Parathyroid adenoma (tissue), 2 donors: ENCODE measurements around the gene FTSJ1.
"Not testable (repeated sequence)": the region's sequence is repeated elsewhere in the genome, so short reads cannot be mapped to it uniquely, and the experiment has no call there.

Experiments used
- H2AFZ ChIP-seq: fragments of 300-600 bp; sonication (generic); one replicate; pipeline ENCODE4 v1.7.0; 2017; ENCODE audit warnings: antibody characterized with exemption, mild to moderate bottlenecking
- H3K27ac ChIP-seq: fragments of 300-600 bp; sonication (generic); one replicate; pipeline ENCODE4 v1.7.0; 2017
- H3K27me3 ChIP-seq: fragments of 300-600 bp; sonication (generic); one replicate; pipeline ENCODE4 v1.7.0; 2017; ENCODE audit warnings: low read length; ENCODE audit not compliant: control insufficient read depth, insufficient read depth
- H3K36me3 ChIP-seq: fragments of 300-600 bp; sonication (generic); one replicate; pipeline ENCODE4 v1.7.0; 2017; ENCODE audit warnings: low read length; ENCODE audit not compliant: control insufficient read depth, insufficient read depth
- H3K4me1 ChIP-seq: fragments of 300-600 bp; sonication (generic); one replicate; pipeline ENCODE4 v1.7.0; 2017; ENCODE audit warnings: control low read depth
- H3K4me2 ChIP-seq: fragments of 300-600 bp; sonication (generic); one replicate; pipeline ENCODE4 v1.7.0; 2017; ENCODE audit warnings: low read length
- H3K4me3 ChIP-seq: fragments of 300-600 bp; sonication (generic); one replicate; pipeline ENCODE4 v1.7.0; 2017; ENCODE audit warnings: low read depth, low read length
- H3K79me2 ChIP-seq: fragments of 300-600 bp; sonication (generic); one replicate; pipeline ENCODE4 v1.7.0; 2017; ENCODE audit warnings: control low read depth
- H3K9ac ChIP-seq: fragments of 300-600 bp; sonication (generic); one replicate; pipeline ENCODE4 v1.7.0; 2017; ENCODE audit warnings: mild to moderate bottlenecking
- H3K9me3 ChIP-seq: fragments of 300-600 bp; sonication (generic); one replicate; pipeline ENCODE4 v1.7.0; 2017; ENCODE audit warnings: low read length; ENCODE audit not compliant: control insufficient read depth
- TF ChIP-seq, protein P1 (sequence below): fragments of 300-600 bp; sonication (generic); IDR thresholded peaks from one replicate; pipeline ENCODE4 v1.7.0; 2017; ENCODE audit warnings: antibody characterized with exemption, mild to moderate bottlenecking
- donor health status: primary hyperparathyroidism.

FTSJ1 gene

DNA sequence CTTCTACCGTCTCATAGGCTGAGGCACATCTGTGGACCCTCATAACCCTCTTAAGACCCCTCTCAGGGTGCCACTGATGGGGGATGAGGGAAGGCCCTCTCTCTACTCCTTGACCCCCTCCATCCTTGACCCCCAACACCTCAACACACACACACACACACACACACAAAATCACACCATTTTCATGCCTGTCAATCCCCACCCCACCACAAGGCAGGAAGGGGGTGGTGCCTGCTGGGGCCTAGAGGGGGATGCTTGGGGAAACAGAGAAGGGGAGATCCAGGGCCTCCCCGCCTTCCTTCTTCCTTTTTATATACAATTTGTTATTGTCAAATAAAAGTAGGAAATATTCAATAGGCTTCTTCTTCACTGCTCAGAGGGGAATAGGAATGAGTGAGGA is 44.5 kb downstream of the FTSJ1 start:
- H3K9me3 ChIP-seq: no peaks in the 10 kb centered on the region
- H2AFZ ChIP-seq: no peak overlapping the region
- H3K4me3 ChIP-seq: no peak overlapping the region
- H3K36me3 ChIP-seq: no peaks in the 10 kb centered on the region
- H3K4me1 ChIP-seq: peaks cover 2% of the 10 kb centered on the region
- TF ChIP-seq, protein P1, sequence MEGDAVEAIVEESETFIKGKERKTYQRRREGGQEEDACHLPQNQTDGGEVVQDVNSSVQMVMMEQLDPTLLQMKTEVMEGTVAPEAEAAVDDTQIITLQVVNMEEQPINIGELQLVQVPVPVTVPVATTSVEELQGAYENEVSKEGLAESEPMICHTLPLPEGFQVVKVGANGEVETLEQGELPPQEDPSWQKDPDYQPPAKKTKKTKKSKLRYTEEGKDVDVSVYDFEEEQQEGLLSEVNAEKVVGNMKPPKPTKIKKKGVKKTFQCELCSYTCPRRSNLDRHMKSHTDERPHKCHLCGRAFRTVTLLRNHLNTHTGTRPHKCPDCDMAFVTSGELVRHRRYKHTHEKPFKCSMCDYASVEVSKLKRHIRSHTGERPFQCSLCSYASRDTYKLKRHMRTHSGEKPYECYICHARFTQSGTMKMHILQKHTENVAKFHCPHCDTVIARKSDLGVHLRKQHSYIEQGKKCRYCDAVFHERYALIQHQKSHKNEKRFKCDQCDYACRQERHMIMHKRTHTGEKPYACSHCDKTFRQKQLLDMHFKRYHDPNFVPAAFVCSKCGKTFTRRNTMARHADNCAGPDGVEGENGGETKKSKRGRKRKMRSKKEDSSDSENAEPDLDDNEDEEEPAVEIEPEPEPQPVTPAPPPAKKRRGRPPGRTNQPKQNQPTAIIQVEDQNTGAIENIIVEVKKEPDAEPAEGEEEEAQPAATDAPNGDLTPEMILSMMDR: no peak
- H3K27ac ChIP-seq: no peak overlapping the region
- H3K4me2 ChIP-seq: no peak overlapping the region
- H3K79me2 ChIP-seq: no peaks in the 10 kb centered on the region
- no peak overlapping the region for H3K9ac ChIP-seq
- no peaks in the 10 kb centered on the region for H3K27me3 ChIP-seq

DNA sequence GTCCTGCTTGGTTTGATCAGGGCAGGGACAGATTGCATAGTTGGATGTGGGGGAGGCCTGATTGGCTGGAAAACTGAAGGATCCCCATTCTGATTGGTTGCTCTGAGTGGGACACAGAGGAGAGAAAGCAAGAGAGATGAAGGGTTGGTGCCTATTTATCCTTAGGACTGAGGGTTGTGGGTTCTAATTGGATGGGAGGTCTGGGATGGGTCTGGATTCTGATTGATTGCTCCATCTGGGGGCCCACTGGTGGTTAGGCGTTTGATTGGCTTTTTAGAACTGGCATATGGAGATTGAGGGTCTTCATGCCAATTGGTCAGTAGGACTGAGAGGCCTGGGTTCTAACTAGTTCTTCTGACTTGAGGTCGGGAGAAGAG is 45.0 kb downstream of the FTSJ1 start:
- Histone ChIP-seq H3K4me2 (peak overlapping the region; percentile 81), H3K9me3 (no peaks in the 10 kb centered on the region), H3K79me2 (no peaks in the 10 kb centered on the region), H3K9ac (no peak overlapping the region), H3K36me3 (no peaks in the 10 kb centered on the region), H3K4me1 (peaks cover 2% of the 10 kb centered on the region), H3K4me3 (peak overlapping the region; percentile 69), H3K27ac (peak overlapping the region; percentile 29), H2AFZ (peak overlapping the region; percentile 86), H3K27me3 (no peaks in the 10 kb centered on the region)
- TF ChIP-seq, protein P1: no peak

DNA sequence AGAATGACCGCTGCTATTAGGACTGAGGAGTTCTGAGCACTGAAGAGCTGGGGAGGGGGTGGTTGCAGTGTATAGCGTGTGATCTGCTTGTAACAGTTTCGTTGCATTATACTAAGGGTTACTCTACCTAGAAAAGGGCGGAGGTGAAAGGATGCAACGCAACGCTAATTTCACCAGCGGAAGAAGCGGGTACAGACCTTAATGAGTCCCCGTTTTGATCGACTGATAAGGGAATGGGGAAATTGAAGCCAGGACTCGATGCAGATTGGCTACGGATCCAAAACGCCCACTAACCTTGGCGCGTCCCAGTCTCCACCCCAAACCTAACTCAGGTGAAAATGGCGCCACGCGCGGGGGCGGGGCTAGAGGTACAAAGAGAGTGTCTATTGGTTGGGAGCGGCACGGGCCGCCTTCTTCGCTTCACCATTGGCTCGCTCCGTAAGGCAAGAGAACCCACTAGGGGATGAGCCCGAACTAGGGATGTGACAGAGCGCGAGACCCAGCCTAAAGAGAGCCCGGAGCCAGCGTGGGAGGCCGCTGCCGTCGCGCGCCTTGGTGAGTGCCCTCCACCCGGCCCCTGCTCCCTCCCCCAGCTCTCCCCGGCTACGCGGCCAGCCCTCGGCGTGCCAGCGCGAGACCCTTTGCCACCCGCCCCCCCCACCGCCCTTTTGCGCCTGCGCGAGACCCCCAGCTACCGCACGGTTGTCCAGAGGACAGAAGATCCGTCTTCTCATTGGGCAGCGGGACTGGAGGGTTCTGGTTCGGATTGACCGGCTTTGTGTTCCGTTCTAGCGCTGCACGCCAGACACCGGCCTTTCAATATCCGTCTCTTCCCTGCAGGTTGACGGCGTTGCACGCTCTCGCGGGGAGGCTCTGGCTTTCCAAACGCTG is 45.6 kb downstream of the FTSJ1 start, which contains the start of gene EBP:
EBP (plus strand) TSS at position 456 of the 891 bp plus-strand sequence. CDS start 1,964 bp downstream, outside the sequence.
- Histone ChIP-seq H3K9me3 (no peaks in the 10 kb centered on the region), H3K79me2 (no peaks in the 10 kb centered on the region), H3K4me2 (peak within 1 kb of the TSS; percentile 81), H2AFZ (peak within 1 kb of the TSS; percentile 86), H3K36me3 (no peaks in the 10 kb centered on the region), H3K4me1 (peaks cover 2% of the 10 kb centered on the region), H3K27me3 (no peaks in the 10 kb centered on the region), H3K9ac (peak within 1 kb of the TSS; percentile 11), H3K27ac (peak within 1 kb of the TSS; percentile 64), H3K4me3 (peak within 1 kb of the TSS; percentile 69)
- TF ChIP-seq, protein P1: no peak

DNA sequence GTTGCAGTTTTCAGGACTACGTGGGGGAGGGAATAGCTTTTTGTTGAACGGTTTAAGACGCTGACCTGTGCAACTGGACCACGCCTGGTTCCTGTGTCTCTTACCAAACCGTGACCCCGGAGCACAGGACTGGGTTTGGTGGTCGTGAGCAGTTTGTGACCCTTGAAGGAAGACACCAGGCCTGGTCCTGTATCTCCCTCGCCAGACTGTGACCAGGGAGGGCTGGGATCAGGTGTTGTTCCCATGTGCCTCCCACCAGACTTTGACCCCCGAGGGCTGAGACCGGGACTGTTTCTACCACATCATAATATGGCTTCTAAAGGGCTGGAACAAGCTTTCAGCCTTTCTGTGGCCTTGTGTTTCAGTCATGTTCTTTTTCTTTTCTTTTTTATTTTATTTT is 46.3 kb downstream of the FTSJ1 start:
- Histone ChIP-seq H3K4me1 (peaks cover 2% of the 10 kb centered on the region), H3K36me3 (no peaks in the 10 kb centered on the region), H3K27ac (no peak overlapping the region), H2AFZ (peak overlapping the region; percentile 86), H3K79me2 (no peaks in the 10 kb centered on the region), H3K4me3 (peak overlapping the region; percentile 69), H3K9ac (no peak overlapping the region), H3K27me3 (no peaks in the 10 kb centered on the region), H3K9me3 (no peaks in the 10 kb centered on the region), H3K4me2 (peak overlapping the region; percentile 78)
- TF ChIP-seq, protein P1: no peak

DNA sequence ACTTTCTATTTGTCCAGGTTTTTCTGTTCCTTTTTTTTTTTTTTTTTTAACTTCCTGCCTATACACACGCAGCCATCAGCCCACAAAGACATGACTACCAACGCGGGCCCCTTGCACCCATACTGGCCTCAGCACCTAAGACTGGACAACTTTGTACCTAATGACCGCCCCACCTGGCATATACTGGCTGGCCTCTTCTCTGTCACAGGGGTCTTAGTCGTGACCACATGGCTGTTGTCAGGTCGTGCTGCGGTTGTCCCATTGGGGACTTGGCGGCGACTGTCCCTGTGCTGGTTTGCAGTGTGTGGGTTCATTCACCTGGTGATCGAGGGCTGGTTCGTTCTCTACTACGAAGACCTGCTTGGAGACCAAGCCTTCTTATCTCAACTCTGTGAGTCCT is 47.7 kb downstream of the FTSJ1 start:
- no peak overlapping the region for H3K9ac ChIP-seq
- H3K9me3 ChIP-seq: no peaks in the 10 kb centered on the region
- H3K4me1 ChIP-seq: peaks cover 2% of the 10 kb centered on the region
- H2AFZ ChIP-seq: no peak overlapping the region
- H3K4me3 ChIP-seq: no peak overlapping the region
- no peak overlapping the region for H3K27ac ChIP-seq
- H3K79me2 ChIP-seq: no peaks in the 10 kb centered on the region
- H3K36me3 ChIP-seq: no peaks in the 10 kb centered on the region
- no peak overlapping the region for H3K4me2 ChIP-seq
- TF ChIP-seq, protein P1: no peak
- no peaks in the 10 kb centered on the region for H3K27me3 ChIP-seq

DNA sequence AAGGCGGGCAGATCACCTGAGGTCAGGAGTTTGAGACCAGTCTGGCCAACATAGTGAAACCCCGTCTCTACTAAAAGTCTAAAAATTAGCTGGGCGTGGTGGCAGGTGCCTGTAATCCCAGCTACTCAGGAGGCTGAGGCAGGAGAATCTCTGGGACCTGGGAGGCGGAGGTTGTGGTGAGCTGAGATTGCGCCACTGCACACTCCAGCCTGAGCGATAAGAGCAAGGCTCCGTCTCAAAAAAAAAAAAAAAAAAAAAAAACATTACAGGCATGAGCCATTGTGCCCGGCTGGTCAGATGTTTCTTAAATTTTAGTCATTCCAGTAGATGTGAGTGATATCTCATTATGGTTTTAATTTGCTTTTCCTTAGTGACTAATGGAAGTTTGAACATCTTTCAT is 49.9 kb downstream of the FTSJ1 start:
- H3K36me3 ChIP-seq, H3K9ac ChIP-seq, H3K4me1 ChIP-seq, H2AFZ ChIP-seq, H3K27me3 ChIP-seq, H3K4me2 ChIP-seq, H3K27ac ChIP-seq, H3K79me2 ChIP-seq, H3K9me3 ChIP-seq, H3K4me3 ChIP-seq: not testable (repeated sequence)
